NCI-H2107 treated with DMSO at 0.1 percent for 48 hours (cell line): ENCODE results near the gene SLC25A24.
"Not testable (repeated sequence)": the region's sequence is repeated elsewhere in the genome, so short reads cannot be mapped to it uniquely, and the experiment has no call there.

ENCODE experiments used
- DNase-seq: peaks from one replicate; lab custom pipeline; 2025; ENCODE audit not compliant: unreplicated experiment; lab: John Stamatoyannopoulos, UW

The SLC25A24 gene

GRCh38 chr1:108140177-108140576, 60.0 kb downstream of the SLC25A24 start:
- no peak for DNase-seq

GRCh38 chr1:108139555-108139954, 60.6 kb downstream of the SLC25A24 start:
- not testable (repeated sequence) for DNase-seq

- DNase-seq = not testable (repeated sequence)
Observed at GRCh38 chr1:108133148-108133547, 67.0 kb downstream of the SLC25A24 start.

- DNase-seq = not testable (repeated sequence)
Observed at GRCh38 chr1:108132367-108132766, 67.8 kb downstream of the SLC25A24 start.

GRCh38 chr1:108131281-108131680, 68.9 kb downstream of the SLC25A24 start:
- DNase-seq = not testable (repeated sequence)

GRCh38 chr1:108130794-108131193, 69.3 kb downstream of the SLC25A24 start:
- DNase-seq = no peak

GRCh38 chr1:108129999-108130398, 70.1 kb downstream of the SLC25A24 start:
- no peak for DNase-seq

- DNase-seq = peak; percentile 76
Observed at GRCh38 chr1:108125312-108126138, 74.6 kb downstream of the SLC25A24 start.

GRCh38 chr1:108124622-108125311, 75.4 kb downstream of the SLC25A24 start:
- no peak for DNase-seq

- DNase-seq = no peak
Observed at GRCh38 chr1:108124023-108124422, 76.1 kb downstream of the SLC25A24 start.

- no peak for DNase-seq
Observed at GRCh38 chr1:108121358-108122143, 78.6 kb downstream of the SLC25A24 start.

- DNase-seq = peak; percentile 46
Observed at GRCh38 chr1:108120163-108120562, 80.0 kb downstream of the SLC25A24 start.

GRCh38 chr1:108119500-108119899, 80.6 kb downstream of the SLC25A24 start:
- no peak for DNase-seq

GRCh38 chr1:108117945-108118902, 81.9 kb downstream of the SLC25A24 start:
- no peak for DNase-seq

- no peak for DNase-seq
Observed at GRCh38 chr1:108117237-108117636, 82.9 kb downstream of the SLC25A24 start.

- no peak for DNase-seq
Observed at GRCh38 chr1:108114033-108114599, 86.0 kb downstream of the SLC25A24 start.

GRCh38 chr1:108113496-108113895, 86.6 kb downstream of the SLC25A24 start:
- DNase-seq = no peak

GRCh38 chr1:108109295-108109973, 90.7 kb downstream of the SLC25A24 start:
- DNase-seq = no peak

GRCh38 chr1:108108119-108108518, 92.0 kb downstream of the SLC25A24 start:
- no peak for DNase-seq
